CD4-positive, alpha-beta T cell treated with Interleukin-15 for 4 hours (primary cell): Measurements from ENCODE around the gene A2M.

Source experiments
- DNase-seq: peaks from one replicate; pipeline ENCODE4 v3.0.0-alpha.2; 2020; ENCODE audit warnings: low spot score

A2M gene

GRCh38 chr12:9039397-9039977 lies 76.2 kb downstream of the A2M start:
- peak; percentile 79 for DNase-seq

GRCh38 chr12:9037431-9037830 lies 78.3 kb downstream of the A2M start:
- no peak for DNase-seq

- DNase-seq = no peak
These were observed 79.5 kb downstream of the A2M start for GRCh38 chr12:9036227-9036626.

GRCh38 chr12:9034095-9034494 lies 81.6 kb downstream of the A2M start:
- no peak for DNase-seq

GRCh38 chr12:9033265-9033887 lies 82.3 kb downstream of the A2M start:
- DNase-seq = no peak

- no peak for DNase-seq
These were observed 83.3 kb downstream of the A2M start for GRCh38 chr12:9032202-9032964.

GRCh38 chr12:9030776-9031175 lies 84.9 kb downstream of the A2M start:
- no peak for DNase-seq

GRCh38 chr12:9027161-9028059 lies 88.3 kb downstream of the A2M start:
- DNase-seq = peak; percentile 49

GRCh38 chr12:9024512-9024911 lies 91.2 kb downstream of the A2M start:
- DNase-seq = no peak

- DNase-seq = no peak
These were observed 93.1 kb downstream of the A2M start for GRCh38 chr12:9022592-9022991.
